Central memory CD8-positive, alpha-beta T cell (primary cell): ENCODE results near the gene RASSF5.

Source experiments
- ATAC-seq: fragments of 150-1000 bp; cut with Tn5 transposase; replicated peaks from 2 replicates; pipeline ENCODE4 v1.10.0; 2022; ENCODE audit warnings: mild to moderate bottlenecking, moderate FRiP score, moderate number of reproducible peaks; ENCODE audit not compliant: poor library complexity, severe bottlenecking; ENCODE audit errors: extremely low read depth
- DNase-seq, 2 donors: peaks; one replicate each; pipeline ENCODE4 v3.0.0; 2021; ENCODE audit warnings: low spot score in 2 of 2
- H3K27ac Mint-ChIP-seq: one replicate; pipeline ENCODE4 v1.8.0; 2022; ENCODE audit warnings: low read depth, mild to moderate bottlenecking, moderate library complexity, mixed read lengths
- H3K27me3 Mint-ChIP-seq: one replicate; pipeline ENCODE4 v1.8.0; 2022; ENCODE audit warnings: mixed read lengths
- H3K36me3 Mint-ChIP-seq: one replicate; pipeline ENCODE4 v1.8.0; 2022; ENCODE audit warnings: mild to moderate bottlenecking, moderate library complexity, mixed read lengths; ENCODE audit not compliant: insufficient read depth
- H3K4me1 Mint-ChIP-seq: one replicate; pipeline ENCODE4 v1.8.0; 2022; ENCODE audit warnings: mixed read lengths
- H3K4me3 Mint-ChIP-seq: one replicate; pipeline ENCODE4 v1.8.0; 2022; ENCODE audit warnings: mild to moderate bottlenecking, moderate library complexity, mixed read lengths
- H3K9me3 Mint-ChIP-seq: one replicate; pipeline ENCODE4 v1.8.0; 2022; ENCODE audit warnings: mixed read lengths

RASSF5 gene

GRCh38 chr1:206507284-206508129, at the start of gene RASSF5:
RASSF5 (plus strand) TSS chr1:206507531; CDS start chr1:206507603, 72 bp downstream.
- Mint-ChIP-seq H3K27me3 (peaks cover 19% of the 10 kb centered on the region), H3K27ac (peak within 1 kb of the TSS; percentile 35), H3K36me3 (peaks cover 3% of the 10 kb centered on the region), H3K4me1 (peaks cover 40% of the 10 kb centered on the region), H3K9me3 (no peaks in the 10 kb centered on the region), H3K4me3 (peak within 1 kb of the TSS; percentile 77)
- DNase-seq, result peak; percentile 56 to 65
- peak; percentile 89 for ATAC-seq

GRCh38 chr1:206459703-206460102, 47.6 kb upstream of the RASSF5 start:
- DNase-seq (no peak), ATAC-seq (no peak)
- H3K9me3 Mint-ChIP-seq, result no peaks in the 10 kb centered on the region
- H3K4me3 Mint-ChIP-seq, result no peak overlapping the region
- H3K4me1 Mint-ChIP-seq, result no peaks in the 10 kb centered on the region
- no peak overlapping the region for H3K27ac Mint-ChIP-seq
- H3K27me3 Mint-ChIP-seq, result no peaks in the 10 kb centered on the region
- H3K36me3 Mint-ChIP-seq, result peaks cover 8% of the 10 kb centered on the region

DNA sequence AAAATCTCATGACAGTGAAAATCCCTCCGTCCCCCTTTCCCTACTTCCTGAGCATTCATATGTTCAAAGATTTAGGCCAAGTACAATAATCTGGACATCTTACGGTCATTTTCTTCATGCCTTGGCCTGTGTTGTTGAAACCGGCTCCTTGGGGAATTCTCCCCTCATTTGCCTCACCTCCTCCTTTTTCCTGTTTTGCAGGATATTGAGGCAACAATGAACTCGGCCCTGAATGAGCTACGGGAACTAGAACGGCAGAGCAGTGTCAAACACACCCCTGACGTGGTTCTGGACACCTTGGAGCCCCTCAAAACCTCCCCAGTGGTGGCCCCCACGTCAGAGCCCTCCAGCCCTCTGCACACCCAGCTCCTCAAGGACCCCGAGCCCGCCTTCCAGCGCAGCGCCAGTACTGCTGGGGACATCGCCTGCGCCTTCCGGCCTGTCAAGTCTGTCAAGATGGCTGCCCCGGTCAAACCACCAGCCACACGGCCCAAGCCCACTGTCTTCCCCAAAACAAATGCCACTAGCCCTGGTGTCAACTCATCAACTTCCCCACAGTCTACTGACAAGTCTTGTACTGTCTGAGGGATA, 46.4 kb upstream of the RASSF5 start:
- Mint-ChIP-seq H3K36me3 (peaks cover 5% of the 10 kb centered on the region), H3K4me3 (no peak overlapping the region), H3K9me3 (no peaks in the 10 kb centered on the region), H3K27ac (no peak overlapping the region), H3K27me3 (no peaks in the 10 kb centered on the region), H3K4me1 (peaks cover 2% of the 10 kb centered on the region)
- ATAC-seq, result no peak
- DNase-seq, result no peak

DNA sequence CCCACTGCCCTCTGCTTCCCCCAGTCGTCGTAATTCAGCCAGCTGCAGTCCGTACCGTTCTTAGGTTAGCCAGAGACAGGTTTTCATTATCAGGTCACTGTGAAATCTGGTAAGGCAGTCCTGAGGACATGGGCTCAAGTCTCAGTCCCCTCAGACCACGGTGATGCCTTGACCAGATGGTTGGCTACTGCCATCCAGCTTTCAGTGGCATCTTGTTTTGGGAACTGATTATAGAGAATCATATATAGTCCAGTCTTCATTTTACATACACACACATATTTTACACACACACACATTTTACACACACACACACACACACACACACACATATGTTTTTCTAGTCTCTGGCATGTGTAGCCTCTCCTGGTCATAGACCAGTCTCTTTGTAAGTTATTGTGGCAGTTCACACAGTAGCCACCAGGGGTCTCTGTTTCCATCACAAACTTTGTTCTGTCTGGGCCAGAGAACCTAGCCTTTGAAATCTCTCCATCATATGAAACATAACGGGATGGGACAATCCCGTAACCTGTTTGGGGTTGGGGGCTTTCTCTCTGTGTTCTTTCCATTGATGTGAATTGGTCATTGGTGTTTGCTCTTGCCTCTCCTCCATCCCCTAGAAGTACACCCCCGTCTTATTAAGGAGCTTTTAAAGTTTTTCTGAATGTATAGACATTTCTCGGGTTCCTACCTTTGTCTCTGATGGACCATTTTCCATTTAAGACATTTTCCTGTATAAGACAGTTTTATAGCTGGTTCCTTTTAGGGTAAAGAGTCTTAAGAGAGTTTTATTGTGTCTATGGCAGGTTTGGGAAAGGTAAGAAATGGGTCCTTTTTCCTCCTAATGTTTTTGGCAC, 45.5 kb upstream of the RASSF5 start:
- Mint-ChIP-seq H3K27ac (no peak overlapping the region), H3K4me1 (peaks cover 11% of the 10 kb centered on the region), H3K9me3 (no peaks in the 10 kb centered on the region), H3K4me3 (no peak overlapping the region), H3K27me3 (no peaks in the 10 kb centered on the region), H3K36me3 (peaks cover 2% of the 10 kb centered on the region)
- peak; percentile 59 to 64 for DNase-seq
- ATAC-seq, result peak; percentile 70

- DNase-seq (no peak), ATAC-seq (no peak)
- Mint-ChIP-seq H3K36me3 (peaks cover 2% of the 10 kb centered on the region), H3K27me3 (no peaks in the 10 kb centered on the region), H3K4me1 (peaks cover 23% of the 10 kb centered on the region), H3K4me3 (no peak overlapping the region), H3K27ac (peak overlapping the region; percentile 41), H3K9me3 (no peaks in the 10 kb centered on the region)
Observed at GRCh38 chr1:206463137-206463536, 44.2 kb upstream of the RASSF5 start.

GRCh38 chr1:206463911-206464310, 43.4 kb upstream of the RASSF5 start:
- peaks cover 27% of the 10 kb centered on the region for H3K4me1 Mint-ChIP-seq
- H3K36me3 Mint-ChIP-seq, result peaks cover 2% of the 10 kb centered on the region
- no peaks in the 10 kb centered on the region for H3K27me3 Mint-ChIP-seq
- DNase-seq, result no peak
- H3K4me3 Mint-ChIP-seq, result no peak overlapping the region
- H3K27ac Mint-ChIP-seq, result peak overlapping the region; percentile 41
- H3K9me3 Mint-ChIP-seq, result no peaks in the 10 kb centered on the region
- ATAC-seq, result no peak

- Mint-ChIP-seq H3K27me3 (no peaks in the 10 kb centered on the region), H3K4me3 (no peak overlapping the region), H3K9me3 (no peaks in the 10 kb centered on the region), H3K4me1 (peaks cover 31% of the 10 kb centered on the region), H3K27ac (no peak overlapping the region), H3K36me3 (peaks cover 2% of the 10 kb centered on the region)
- ATAC-seq (no peak), DNase-seq (no peak)
Observed at GRCh38 chr1:206464456-206464964, 42.8 kb upstream of the RASSF5 start.

- no peak for DNase-seq
- H3K4me1 Mint-ChIP-seq, result peaks cover 43% of the 10 kb centered on the region
Observed at GRCh38 chr1:206465951-206466350, 41.4 kb upstream of the RASSF5 start.

DNA sequence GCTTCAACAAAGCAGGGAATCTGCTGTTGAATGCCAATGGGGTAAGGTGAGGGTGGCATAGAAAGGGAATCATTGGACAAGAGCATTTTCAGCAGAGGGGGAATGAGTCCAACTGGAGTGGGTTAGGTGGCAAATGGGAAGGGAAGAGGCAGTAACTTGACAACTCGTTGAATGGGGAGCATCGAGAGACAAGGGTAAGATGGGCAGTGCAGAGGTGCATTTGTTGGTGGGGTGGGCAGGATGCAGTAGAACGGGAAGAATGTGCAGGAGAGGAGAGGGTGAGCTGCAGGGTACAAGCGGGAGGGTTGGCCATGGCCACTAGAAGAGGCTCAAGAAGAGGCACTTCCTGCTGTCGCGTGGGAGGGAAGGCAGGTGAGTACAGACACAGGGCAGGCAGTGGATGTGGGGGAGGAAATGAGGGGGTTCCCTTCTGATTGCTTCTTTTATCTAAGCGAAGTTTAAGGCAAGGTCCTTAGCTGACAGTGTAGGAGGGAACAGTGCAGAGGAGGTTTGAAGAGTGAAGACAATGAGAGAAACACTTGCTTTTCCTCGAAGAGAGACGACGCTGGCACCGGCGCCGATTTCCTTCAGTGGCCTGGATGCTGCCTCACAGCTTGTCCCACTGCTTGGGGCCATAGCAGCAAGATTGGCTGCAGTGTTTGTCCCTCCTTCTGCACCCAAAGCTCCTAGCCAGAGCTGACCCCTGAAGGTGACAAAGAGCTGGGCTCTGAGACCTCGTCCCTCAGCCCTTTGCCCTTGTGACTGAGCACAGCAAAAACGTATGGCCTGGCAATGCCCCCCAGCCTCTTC, 40.3 kb upstream of the RASSF5 start:
- H3K27me3 Mint-ChIP-seq, result no peaks in the 10 kb centered on the region
- H3K27ac Mint-ChIP-seq, result peak overlapping the region; percentile 85
- H3K4me1 Mint-ChIP-seq, result peaks cover 54% of the 10 kb centered on the region
- H3K9me3 Mint-ChIP-seq, result no peaks in the 10 kb centered on the region
- DNase-seq, result no peak
- peaks cover 11% of the 10 kb centered on the region for H3K36me3 Mint-ChIP-seq
- ATAC-seq, result no peak
- peak overlapping the region; percentile 46 for H3K4me3 Mint-ChIP-seq

More at GRCh38 chr1:206465951-206466350, 41.4 kb upstream of the RASSF5 start:
- Mint-ChIP-seq H3K36me3 (peaks cover 10% of the 10 kb centered on the region), H3K27ac (peak overlapping the region; percentile 85), H3K27me3 (no peaks in the 10 kb centered on the region), H3K4me3 (peak overlapping the region; percentile 63), H3K9me3 (no peaks in the 10 kb centered on the region)
- ATAC-seq, result no peak

DNA sequence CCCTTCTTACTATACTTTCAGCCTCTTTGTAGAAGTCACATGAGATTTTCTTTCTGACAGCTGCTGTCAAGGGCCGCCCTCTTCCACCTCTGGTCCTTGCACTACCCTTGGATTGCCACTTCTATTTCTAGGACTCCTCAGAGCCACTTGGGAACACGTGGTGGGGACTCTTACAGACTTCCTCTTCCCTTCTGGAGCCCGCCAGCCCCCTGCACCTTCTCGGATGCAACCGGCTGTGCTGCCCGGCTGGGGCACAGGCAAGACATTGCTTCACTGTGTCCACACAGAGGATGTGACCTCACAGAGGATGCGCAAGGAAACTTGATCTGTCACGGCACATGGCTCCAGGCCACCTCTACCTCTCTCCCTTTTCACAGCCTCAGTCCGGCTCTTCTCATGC, 39.4 kb upstream of the RASSF5 start:
- H3K4me1 Mint-ChIP-seq, result peaks cover 63% of the 10 kb centered on the region
- no peaks in the 10 kb centered on the region for H3K9me3 Mint-ChIP-seq
- DNase-seq, result no peak

GRCh38 chr1:206468571-206468970, 38.8 kb upstream of the RASSF5 start:
- DNase-seq (no peak), ATAC-seq (no peak)
- Mint-ChIP-seq H3K4me3 (peak overlapping the region; percentile 31), H3K27ac (no peak overlapping the region), H3K27me3 (no peaks in the 10 kb centered on the region), H3K4me1 (peaks cover 70% of the 10 kb centered on the region), H3K36me3 (peaks cover 19% of the 10 kb centered on the region), H3K9me3 (no peaks in the 10 kb centered on the region)

More for the DNA sequence above, 39.4 kb upstream of the RASSF5 start:
- H3K27ac Mint-ChIP-seq, result no peak overlapping the region
- peak overlapping the region; percentile 31 for H3K4me3 Mint-ChIP-seq
- peaks cover 16% of the 10 kb centered on the region for H3K36me3 Mint-ChIP-seq
- no peak for ATAC-seq
- H3K27me3 Mint-ChIP-seq, result no peaks in the 10 kb centered on the region
